ENCODE data around the gene RNF41.

Gene RNF41

GRCh38 chr12:56204275-56204674, 17.4 kb downstream of the RNF41 start:
- H3F3A ChIP-seq (ENCODE audit: insufficient read depth) = peaks cover 15% of the 10 kb centered on the region; the same call in 1 of the 2 replicates
- no peak overlapping the region for H3K27ac ChIP-seq (ENCODE audit: low read depth, low read length)
- H3K9me2 ChIP-seq (replicated peaks; ENCODE audit: insufficient read depth, low read length) = no peaks in the 10 kb centered on the region
- H3K27me3 ChIP-seq (ENCODE audit: low read length) = no peaks in the 10 kb centered on the region
- H2AFZ ChIP-seq (ENCODE audit: low read depth, low read length, severe bottlenecking) = no peak overlapping the region
- no peaks in the 10 kb centered on the region for H4K20me1 ChIP-seq (ENCODE audit: low read depth, low read length)
- TF ChIP-seq EZH2phosphoT487 (conservative IDR thresholded peaks at IDR 0.05; ENCODE audit: low read length) (no peak), CTCF (IDR thresholded peaks at IDR 0.05; ENCODE audit: insufficient read depth, low read length, poor library complexity, severe bottlenecking) (no peak)
- H3K4me3 ChIP-seq (ENCODE audit: insufficient read depth, low read length, poor library complexity, severe bottlenecking) = no peak overlapping the region
- H3K9me3 ChIP-seq (ENCODE audit: insufficient read depth, low read length) = no peaks in the 10 kb centered on the region
- no peak overlapping the region for H3K4me2 ChIP-seq (ENCODE audit: low read depth, low read length, poor library complexity, severe bottlenecking)
- no peak overlapping the region for H3K9ac ChIP-seq (ENCODE audit: low read length)
- H3K79me2 ChIP-seq (ENCODE audit: insufficient read depth, low read length) = no peaks in the 10 kb centered on the region
- H3K36me3 ChIP-seq (ENCODE audit: low read length) = peaks cover 8% of the 10 kb centered on the region; the same call in 1 of the 2 replicates

- no peak overlapping the region for H3K9ac ChIP-seq (ENCODE audit: low read length)
- H3F3A ChIP-seq (ENCODE audit: insufficient read depth) = peaks cover 10% of the 10 kb centered on the region; the same call in 1 of the 2 replicates
- H2AFZ ChIP-seq (ENCODE audit: low read depth, low read length, severe bottlenecking) = no peak overlapping the region
- peaks cover 8% of the 10 kb centered on the region; the same call in 1 of the 2 replicates for H3K36me3 ChIP-seq (ENCODE audit: low read length)
- no peaks in the 10 kb centered on the region for H3K9me2 ChIP-seq (replicated peaks; ENCODE audit: insufficient read depth, low read length)
- no peak overlapping the region for H3K4me2 ChIP-seq (ENCODE audit: low read depth, low read length, poor library complexity, severe bottlenecking)
- TF ChIP-seq CTCF (IDR thresholded peaks at IDR 0.05; ENCODE audit: insufficient read depth, low read length, poor library complexity, severe bottlenecking) (no peak), EZH2phosphoT487 (conservative IDR thresholded peaks at IDR 0.05; ENCODE audit: low read length) (no peak)
- no peak overlapping the region for H3K27ac ChIP-seq (ENCODE audit: low read depth, low read length)
- no peaks in the 10 kb centered on the region for H3K27me3 ChIP-seq (ENCODE audit: low read length)
- no peak overlapping the region for H3K4me3 ChIP-seq (ENCODE audit: insufficient read depth, low read length, poor library complexity, severe bottlenecking)
- no peaks in the 10 kb centered on the region for H4K20me1 ChIP-seq (ENCODE audit: low read depth, low read length)
- no peaks in the 10 kb centered on the region for H3K79me2 ChIP-seq (ENCODE audit: insufficient read depth, low read length)
- H3K9me3 ChIP-seq (ENCODE audit: insufficient read depth, low read length) = no peaks in the 10 kb centered on the region
Measured at GRCh38 chr12:56202838-56203237, 18.9 kb downstream of the RNF41 start.

GRCh38 chr12:56202366-56202765, 19.4 kb downstream of the RNF41 start:
- no peak overlapping the region for H3K4me2 ChIP-seq (ENCODE audit: low read depth, low read length, poor library complexity, severe bottlenecking)
- no peak overlapping the region for H2AFZ ChIP-seq (ENCODE audit: low read depth, low read length, severe bottlenecking)
- H3K27ac ChIP-seq (ENCODE audit: low read depth, low read length) = no peak overlapping the region
- no peaks in the 10 kb centered on the region for H3K9me3 ChIP-seq (ENCODE audit: insufficient read depth, low read length)
- peaks cover 6% of the 10 kb centered on the region; the same call in 1 of the 2 replicates for H3K36me3 ChIP-seq (ENCODE audit: low read length)
- no peak overlapping the region for H3K9ac ChIP-seq (ENCODE audit: low read length)
- H3F3A ChIP-seq (ENCODE audit: insufficient read depth) = peaks cover 10% of the 10 kb centered on the region; the same call in 1 of the 2 replicates
- H3K27me3 ChIP-seq (ENCODE audit: low read length) = no peaks in the 10 kb centered on the region
- H4K20me1 ChIP-seq (ENCODE audit: low read depth, low read length) = no peaks in the 10 kb centered on the region
- H3K9me2 ChIP-seq (replicated peaks; ENCODE audit: insufficient read depth, low read length) = no peaks in the 10 kb centered on the region
- no peaks in the 10 kb centered on the region for H3K79me2 ChIP-seq (ENCODE audit: insufficient read depth, low read length)
- no peak overlapping the region for H3K4me3 ChIP-seq (ENCODE audit: insufficient read depth, low read length, poor library complexity, severe bottlenecking)
- TF ChIP-seq EZH2phosphoT487 (conservative IDR thresholded peaks at IDR 0.05; ENCODE audit: low read length) (no peak), CTCF (IDR thresholded peaks at IDR 0.05; ENCODE audit: insufficient read depth, low read length, poor library complexity, severe bottlenecking) (no peak)

All from SU-DHL-6 (cell line).